Hepatocyte (in vitro differentiated cells): ENCODE data around the gene C6orf89. TPM values are rescaled to one million over a fixed set of nuclear protein-coding genes. Genes with fewer than 3 reads are reported as not detected.

Experiments
- DNase-seq: peaks from one replicate; pipeline ENCODE4 v3.0.0-alpha.2; 2016; ENCODE audit warnings: low spot score
- H2AFZ ChIP-seq: fragments of 200-600 bp; sonication (generic); 2 replicates; pipeline ENCODE4 v1.6.0; 2016; ENCODE audit warnings: antibody characterized with exemption, mild to moderate bottlenecking
- H3K27ac ChIP-seq: fragments of 200-600 bp; sonication (generic); 2 replicates; pipeline ENCODE4 v1.5.1; 2016; ENCODE audit warnings: mild to moderate bottlenecking
- H3K27me3 ChIP-seq: fragments of 200-600 bp; sonication (generic); 2 replicates; pipeline ENCODE4 v1.6.1; 2016
- H3K36me3 ChIP-seq: fragments of 200-600 bp; sonication (generic); replicated peaks from 2 replicates; pipeline ENCODE4 v1.5.1; 2016; ENCODE audit warnings: low read depth; ENCODE audit not compliant: insufficient read depth
- H3K4me1 ChIP-seq: fragments of 200-600 bp; sonication (generic); 2 replicates; pipeline ENCODE4 v1.5.1; 2016; ENCODE audit warnings: mild to moderate bottlenecking, moderate library complexity; ENCODE audit not compliant: insufficient read depth
- H3K4me2 ChIP-seq: fragments of 200-600 bp; sonication (generic); 2 replicates; pipeline ENCODE4 v1.6.0; 2016
- H3K4me3 ChIP-seq: fragments of 200-600 bp; sonication (generic); 2 replicates; pipeline ENCODE4 v1.5.1; 2016; ENCODE audit warnings: mild to moderate bottlenecking
- H3K79me2 ChIP-seq: fragments of 200-600 bp; sonication (generic); 2 replicates; pipeline ENCODE4 v1.6.0; 2017; ENCODE audit warnings: mild to moderate bottlenecking
- H3K9me2 ChIP-seq: fragments of 200-600 bp; sonication (generic); replicated peaks from 2 replicates; pipeline ENCODE4 v1.6.0; 2017; ENCODE audit warnings: mild to moderate bottlenecking; ENCODE audit not compliant: insufficient read depth
- H3K9me3 ChIP-seq: fragments of 200-600 bp; sonication (generic); 2 replicates; pipeline ENCODE4 v1.5.1; 2016; ENCODE audit warnings: low read depth, mild to moderate bottlenecking
- H4K20me1 ChIP-seq: fragments of 200-600 bp; sonication (generic); 2 replicates; pipeline ENCODE4 v1.6.0; 2016; ENCODE audit warnings: mild to moderate bottlenecking; ENCODE audit not compliant: insufficient read depth, poor library complexity, severe bottlenecking
- CTCF ChIP-seq: fragments of 200-600 bp; sonication (generic); IDR thresholded peaks from 2 replicates; pipeline ENCODE4 v1.5.1; 2016; ENCODE audit warnings: antibody characterized with exemption, mild to moderate bottlenecking; ENCODE audit not compliant: poor library complexity
- EZH2 ChIP-seq: fragments of 200-600 bp; sonication (generic); IDR thresholded peaks from 2 replicates; pipeline ENCODE4 v1.6.1; 2016; ENCODE audit warnings: antibody characterized with exemption, mild to moderate bottlenecking, borderline replicate concordance
- EZH2phosphoT487 ChIP-seq: fragments of 200-600 bp; sonication (generic); IDR thresholded peaks from one replicate; pipeline ENCODE4 v1.6.1; 2018; ENCODE audit warnings: antibody characterized with exemption, mild to moderate bottlenecking, low read depth, moderate library complexity; ENCODE audit not compliant: unreplicated experiment, severe bottlenecking
- WGBS: methylation state at CpG from one replicate; pipeline ENCODE4 v1.1.6; 2016; ENCODE audit warnings: low lambda C conversion rate; ENCODE audit errors: missing lambda C conversion rate; 5-methylcytosine and 5-hydroxymethylcytosine counted together
- polyA plus RNA-seq: library from polyadenylated mRNA; unstranded; fragments of >200 nt; fragmentation: Nextera tagmentation; extraction: Ambion mirVana; gene quantifications from 2 replicates; pipeline ENCODE4 v1.2.1, GENCODE V29; 2016
- total RNA-seq: library from RNA; depleted of rRNA; stranded (reverse); fragments of >200 nt; gene quantifications from 2 replicates; pipeline ENCODE4 v1.2.3, GENCODE V29; 2014

Gene C6orf89
- total and polyA plus RNA-seq, 2 experiments from 2014 or later: 39.6 to 45.2 TPM

- no peak for DNase-seq
- Histone ChIP-seq H3K9me3 (no peaks in the 10 kb centered on the region), H3K27me3 (no peaks in the 10 kb centered on the region), H3K4me3 (no peak overlapping the region), H3K9me2 (no peaks in the 10 kb centered on the region), H4K20me1 (no peaks in the 10 kb centered on the region), H3K4me1 (no peaks in the 10 kb centered on the region), H3K27ac (no peak overlapping the region), H3K36me3 (no peaks in the 10 kb centered on the region), H3K4me2 (no peak overlapping the region), H2AFZ (no peak overlapping the region), H3K79me2 (no peaks in the 10 kb centered on the region)
- WGBS: 87% methylated on average over 1 of the region's 1 CpG
- TF ChIP-seq CTCF (no peak), EZH2 (no peak), EZH2phosphoT487 (no peak)
These were observed 68.1 kb downstream of the C6orf89 start for GRCh38 chr6:36953931-36954261.

DNA sequence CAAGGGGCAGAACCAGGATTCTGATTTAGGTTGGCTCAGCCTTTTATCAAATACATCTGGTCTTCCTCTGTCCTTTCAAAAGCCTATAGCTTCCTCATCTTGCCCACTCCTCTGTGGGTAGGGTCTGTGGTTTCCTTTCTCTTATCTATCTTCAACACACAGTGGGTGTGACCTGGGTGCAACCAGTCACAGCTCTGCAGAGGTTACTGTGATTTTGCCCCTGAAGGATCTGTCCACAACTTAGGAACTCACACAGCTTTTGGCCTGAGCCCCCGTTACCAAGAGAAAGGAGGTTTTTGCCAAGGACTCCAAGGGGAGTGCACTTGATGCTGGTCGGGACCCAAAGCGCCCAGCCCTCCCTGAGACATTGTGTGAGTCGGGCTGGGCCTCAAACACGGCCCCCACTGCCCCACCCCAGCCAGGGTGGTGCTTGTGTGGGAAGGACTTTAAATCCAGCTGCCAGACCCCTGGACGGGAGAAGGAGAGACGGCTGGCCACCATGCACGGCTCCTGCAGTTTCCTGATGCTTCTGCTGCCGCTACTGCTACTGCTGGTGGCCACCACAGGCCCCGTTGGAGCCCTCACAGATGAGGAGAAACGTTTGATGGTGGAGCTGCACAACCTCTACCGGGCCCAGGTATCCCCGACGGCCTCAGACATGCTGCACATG, 68.6 kb downstream of the C6orf89 start, which contains the start of gene PI16:
TSS of gene PI16 (plus strand) at position 477 of the 670 bp plus-strand sequence. CDS start at position 500, 23 bp downstream.
- H3K4me1 ChIP-seq: no peaks in the 10 kb centered on the region
- H3K4me2 ChIP-seq: no peak within 1 kb of the TSS
- H3K27me3 ChIP-seq: no peaks in the 10 kb centered on the region
- no peaks in the 10 kb centered on the region for H4K20me1 ChIP-seq
- H3K9me3 ChIP-seq: no peaks in the 10 kb centered on the region
- no peak within 1 kb of the TSS for H3K4me3 ChIP-seq
- no peak within 1 kb of the TSS for H3K27ac ChIP-seq
- no peak within 1 kb of the TSS for H2AFZ ChIP-seq
- no peak for TF ChIP-seq EZH2
- TF ChIP-seq EZH2phosphoT487: no peak
- TF ChIP-seq CTCF: no peak
- H3K9me2 ChIP-seq: no peaks in the 10 kb centered on the region
- no peak for DNase-seq
- H3K36me3 ChIP-seq: no peaks in the 10 kb centered on the region
- no peaks in the 10 kb centered on the region for H3K79me2 ChIP-seq
- 78% methylated on average over 13 of the region's 14 CpGs for WGBS

GRCh38 chr6:36955136-36955535, 69.4 kb downstream of the C6orf89 start:
- H3K4me2 ChIP-seq: no peak overlapping the region
- H2AFZ ChIP-seq: no peak overlapping the region
- no peaks in the 10 kb centered on the region for H4K20me1 ChIP-seq
- H3K27ac ChIP-seq: no peak overlapping the region
- WGBS: 75% methylated on average over 6 of the region's 6 CpGs
- H3K4me3 ChIP-seq: no peak overlapping the region
- no peak for DNase-seq
- peaks cover 4% of the 10 kb centered on the region for H3K4me1 ChIP-seq
- H3K27me3 ChIP-seq: no peaks in the 10 kb centered on the region
- no peaks in the 10 kb centered on the region for H3K36me3 ChIP-seq
- no peaks in the 10 kb centered on the region for H3K9me3 ChIP-seq
- no peak for TF ChIP-seq EZH2
- no peaks in the 10 kb centered on the region for H3K9me2 ChIP-seq
- no peaks in the 10 kb centered on the region for H3K79me2 ChIP-seq

GRCh38 chr6:36955671-36956445, 70.1 kb downstream of the C6orf89 start:
- no peak for DNase-seq
- Histone ChIP-seq H3K4me3 (no peak overlapping the region), H3K9me3 (no peaks in the 10 kb centered on the region), H3K4me1 (peaks cover 9% of the 10 kb centered on the region), H3K79me2 (no peaks in the 10 kb centered on the region), H3K36me3 (no peaks in the 10 kb centered on the region), H3K9me2 (no peaks in the 10 kb centered on the region), H3K4me2 (no peak overlapping the region), H3K27ac (no peak overlapping the region), H4K20me1 (no peaks in the 10 kb centered on the region), H3K27me3 (no peaks in the 10 kb centered on the region), H2AFZ (no peak overlapping the region)
- WGBS: 81% methylated on average over 9 of the region's 9 CpGs
- no peak for TF ChIP-seq CTCF
- TF ChIP-seq EZH2phosphoT487: no peak
- no peak for TF ChIP-seq EZH2
